ENCODE measurements around the gene SLC52A1.

GRCh38 chr17:4994081-4994595 lies 41.1 kb downstream of the SLC52A1 start:
- no peak for TF ChIP-seq CTCF (IDR thresholded peaks at IDR 0.05)
- TF ChIP-seq POLR2A (IDR thresholded peaks at IDR 0.05; ENCODE audit: low read depth): no peak
- TF ChIP-seq EP300 (IDR thresholded peaks at IDR 0.05): no peak

Measured in esophagus muscularis mucosa (tissue), 4 donors.